IMR-90 (cell line): ENCODE results near the gene CST7. TPM values are rescaled to one million over a fixed set of nuclear protein-coding genes. Genes with fewer than 3 reads are reported as not detected.

Experiments
- ATAC-seq: fragments of 200-7000 bp; cut with Tn5 transposase; 2 replicates; pipeline ENCODE4 v1.9.1; 2020; ENCODE audit warnings: low read depth, mild to moderate bottlenecking, moderate library complexity
- BruUV-seq: library from RNA; stranded (reverse); fragments of 400-500 nt; replicated peaks from 2 replicates; lab custom pipeline; 2021; lab: Mats Ljungman, UMichigan
- CTCF ChIA-PET: fragments of 300-600 bp; formaldehyde crosslinking; extraction: SDS; loops from one replicate; lab custom pipeline; 2021; ENCODE audit warnings: antibody characterized with exemption; lab: Yijun Ruan, JAX
- POLR2A ChIA-PET: fragments of 300-600 bp; sonication (Branson Sonifier 250); formaldehyde crosslinking; loops from one replicate; lab custom pipeline; 2022; ENCODE audit warnings: antibody characterized with exemption; ENCODE audit not compliant: unreplicated experiment; lab: Charles Lee
- DNase-seq: peaks from one replicate; pipeline ENCODE4 v3.0.0; 2013
- H2AFZ ChIP-seq: replicated peaks from 2 replicates; pipeline ENCODE3; 2013; ENCODE audit warnings: low read length, mild to moderate bottlenecking; ENCODE audit not compliant: poor library complexity
- H2AK5ac ChIP-seq: 2 replicates; pipeline ENCODE4 v1.6.1; 2013; ENCODE audit warnings: low read depth, low read length, inconsistent platforms
- H2AK9ac ChIP-seq: replicated peaks from 2 replicates; pipeline ENCODE3; 2013; ENCODE audit warnings: mild to moderate bottlenecking, low read depth, low read length, moderate library complexity; ENCODE audit not compliant: poor library complexity
- H2BK120ac ChIP-seq: 2 replicates; pipeline ENCODE4 v1.6.1; 2013; ENCODE audit warnings: low read depth, low read length, inconsistent platforms
- H2BK15ac ChIP-seq: 3 replicates; pipeline ENCODE4 v1.6.1; 2013; ENCODE audit warnings: low read depth, low read length, inconsistent platforms
- H2BK20ac ChIP-seq: 2 replicates; pipeline ENCODE4 v1.6.1; 2013; ENCODE audit warnings: low read depth, mild to moderate bottlenecking, inconsistent platforms, low read length, moderate library complexity
- H2BK5ac ChIP-seq: 2 replicates; pipeline ENCODE4 v1.6.1; 2013; ENCODE audit warnings: mild to moderate bottlenecking, low read depth, low read length, inconsistent platforms; ENCODE audit not compliant: poor library complexity, severe bottlenecking
- H3K14ac ChIP-seq: replicated peaks from 2 replicates; pipeline ENCODE4 v1.6.1; 2013; ENCODE audit warnings: low read depth, low read length, inconsistent platforms
- H3K18ac ChIP-seq: 2 replicates; pipeline ENCODE4 v1.6.1; 2013; ENCODE audit warnings: low read depth, low read length, control low read depth
- H3K23ac ChIP-seq: 2 replicates; pipeline ENCODE4 v1.6.1; 2013; ENCODE audit warnings: low read depth, low read length, inconsistent platforms
- H3K27ac ChIP-seq: 2 replicates; pipeline ENCODE4 v1.5.1; 2013; ENCODE audit warnings: mild to moderate bottlenecking, control low read depth, low read length; ENCODE audit not compliant: insufficient read depth
- H3K27me3 ChIP-seq: 2 replicates; pipeline ENCODE4 v1.6.1; 2013; ENCODE audit warnings: low read length; ENCODE audit not compliant: control insufficient read depth, insufficient read depth
- H3K36me3 ChIP-seq: 2 replicates; pipeline ENCODE4 v1.6.1; 2013; ENCODE audit warnings: low read length, mixed read lengths; ENCODE audit not compliant: control insufficient read depth, insufficient read depth
- H3K4ac ChIP-seq: 2 replicates; pipeline ENCODE4 v1.6.1; 2013; ENCODE audit warnings: low read depth, low read length, inconsistent platforms
- H3K4me1 ChIP-seq: 2 replicates; pipeline ENCODE4 v1.6.1; 2013; ENCODE audit warnings: low read length, mixed read lengths; ENCODE audit not compliant: control insufficient read depth, insufficient read depth
- H3K4me2 ChIP-seq: 2 replicates; pipeline ENCODE4 v1.6.1; 2013; ENCODE audit warnings: low read depth, mild to moderate bottlenecking, control low read depth, low read length, moderate library complexity
- H3K4me3 ChIP-seq: 2 replicates; pipeline ENCODE4 v1.5.1; 2013; ENCODE audit warnings: low read depth, mild to moderate bottlenecking, control low read depth, low read length, moderate library complexity; ENCODE audit not compliant: insufficient read depth
- H3K56ac ChIP-seq: 2 replicates; pipeline ENCODE4 v1.6.1; 2013; ENCODE audit warnings: low read length, inconsistent platforms; ENCODE audit not compliant: insufficient read depth; ENCODE audit errors: extremely low read depth
- H3K79me1 ChIP-seq, 2 experiments: 2 replicates each; pipeline ENCODE4 v1.6.1; 2013; ENCODE audit warnings: low read length in 2 of 2, inconsistent platforms in 1 of 2, low read depth in 1 of 2
- H3K9ac ChIP-seq: 2 replicates; pipeline ENCODE4 v1.6.1; 2013; ENCODE audit warnings: low read depth, low read length, control low read depth
- H3K9me1 ChIP-seq: 2 replicates; pipeline ENCODE4 v1.6.1; 2013; ENCODE audit warnings: low read length, inconsistent platforms; ENCODE audit not compliant: insufficient read depth
- H3K9me3 ChIP-seq: 2 replicates; pipeline ENCODE4 v1.6.1; 2013; ENCODE audit warnings: low read length; ENCODE audit not compliant: control insufficient read depth, insufficient read depth
- H4K20me1 ChIP-seq: 2 replicates; pipeline ENCODE4 v1.6.1; 2013; ENCODE audit warnings: low read length, inconsistent platforms; ENCODE audit not compliant: insufficient read depth
- H4K5ac ChIP-seq: 2 replicates; pipeline ENCODE4 v1.6.1; 2013; ENCODE audit warnings: mild to moderate bottlenecking, low read depth, low read length, control low read depth
- H4K8ac ChIP-seq, 2 experiments: 2 replicates each; pipeline ENCODE4 v1.6.1; 2013; ENCODE audit warnings: low read depth in 2 of 2, low read length in 2 of 2, control low read depth in 1 of 2, inconsistent platforms in 1 of 2
- H4K91ac ChIP-seq: 2 replicates; pipeline ENCODE4 v1.6.1; 2013; ENCODE audit warnings: low read depth, low read length, inconsistent platforms; ENCODE audit not compliant: insufficient read depth
- BHLHE40 ChIP-seq: fragments of 150-350 bp; IDR thresholded peaks from 2 replicates; pipeline ENCODE4 v1.6.1; 2016; ENCODE audit warnings: mild to moderate bottlenecking, low read depth, low read length
- CEBPB ChIP-seq: IDR thresholded peaks from 2 replicates; pipeline ENCODE4 v1.6.1; 2012; ENCODE audit warnings: low read depth, low read length, improper control_type of control experiment
- CHD1 ChIP-seq: IDR thresholded peaks from 2 replicates; pipeline ENCODE4 v1.6.1; 2012; ENCODE audit warnings: low read depth, low read length, improper control_type of control experiment
- FOS ChIP-seq: fragments of 150-350 bp; IDR thresholded peaks from 2 replicates; pipeline ENCODE4 v1.6.1; 2016; ENCODE audit warnings: low read depth, low read length
- MXI1 ChIP-seq: IDR thresholded peaks from 2 replicates; pipeline ENCODE4 v1.6.1; 2012; ENCODE audit warnings: low read depth, mild to moderate bottlenecking, low read length, moderate library complexity, borderline replicate concordance
- NFE2L2 ChIP-seq: fragments of 150-350 bp; IDR thresholded peaks from 2 replicates; pipeline ENCODE4 v1.6.1; 2016; ENCODE audit warnings: low read depth, mild to moderate bottlenecking, low read length
- RCOR1 ChIP-seq: IDR thresholded peaks from 2 replicates; pipeline ENCODE4 v1.6.1; 2012; ENCODE audit warnings: mild to moderate bottlenecking, low read length, improper control_type of control experiment; ENCODE audit not compliant: insufficient replicate concordance
- SMC3 ChIP-seq: fragments of 150-350 bp; IDR thresholded peaks from 2 replicates; pipeline ENCODE4 v1.6.1; 2016; ENCODE audit warnings: low read depth, mild to moderate bottlenecking, antibody characterized with exemption, low read length, moderate library complexity
- WGBS, 2 experiments: methylation state at CpG; one replicate each; pipeline versions ENCODE4 v1.1.5 to v1.1.7; 2013; ENCODE audit warnings: missing lambda C conversion rate in 2 of 2; ENCODE audit not compliant: insufficient read length in 1 of 2; ENCODE audit errors: extremely low coverage in 2 of 2; 5-methylcytosine and 5-hydroxymethylcytosine counted together
- dilution Hi-C: fragments of 300-500 bp; cut with HindIII; formaldehyde crosslinking; loops from one replicate; pipeline ENCODE4 v1.14.3; 2018; ENCODE audit warnings: low sequenced_read_pairs; ENCODE audit not compliant: unreplicated experiment
- in situ Hi-C: fragments of 300-500 bp; cut with MboI; formaldehyde crosslinking; loops from 3 replicates; pipeline ENCODE4 v1.14.3; 2019; ENCODE audit warnings: low sequenced_read_pairs, inconsistent platforms, mixed read lengths
- intact Hi-C: fragments of 100-400 bp; cut with micrococcal nuclease; formaldehyde crosslinking; loops from 2 replicates; pipeline ENCODE4 v1.10.0; 2022
- polyA plus RNA-seq, 3 experiments: library from polyadenylated mRNA; depleted of rRNA; stranded (reverse); fragments of >200 nt; gene quantifications; 2 replicates each; pipeline ENCODE4 v1.2.3, GENCODE V29; 2012; ENCODE audit warnings: low replicate concordance in 1 of 3
- total RNA-seq: library from RNA; depleted of rRNA; stranded (reverse); fragments of >200 nt; gene quantifications from 2 replicates; pipeline ENCODE4 v1.2.3, GENCODE V29; 2012
- TF ChIP-seq, protein P1 (sequence below): conservative IDR thresholded peaks from 2 replicates; pipeline ENCODE4 v1.5.1; 2012; ENCODE audit warnings: mild to moderate bottlenecking, low read depth, low read length, improper control_type of control experiment

The CST7 gene
- total and polyA plus RNA-seq, 2 of the 4 experiments (the other 2 are of a cell fraction), result not detected

DNA sequence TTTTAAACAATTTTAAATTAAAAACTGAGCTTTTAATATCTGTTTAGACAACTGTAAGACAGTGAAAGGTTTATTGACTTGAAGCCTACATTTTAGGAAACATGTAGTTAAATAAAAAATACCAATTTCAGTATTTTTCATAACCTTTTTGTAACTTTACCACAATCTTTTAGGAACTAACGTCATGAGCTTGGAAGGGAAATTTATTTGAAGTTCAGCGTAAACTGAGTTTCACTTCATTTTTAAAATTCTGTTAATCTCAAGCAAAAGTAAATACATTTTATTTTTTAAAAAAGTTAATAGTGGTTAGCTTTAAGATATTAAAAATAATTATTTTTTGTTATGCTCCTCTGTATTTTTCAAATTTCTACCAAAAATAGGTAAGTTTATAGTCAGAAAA, 5.5 kb downstream of the CST7 start:
- no peak overlapping the region for H2AK9ac ChIP-seq
- no peak overlapping the region for H2BK120ac ChIP-seq
- H4K20me1 ChIP-seq, result no peaks in the 10 kb centered on the region; the same call in 1 of the 2 replicates
- TF ChIP-seq MXI1 (no peak), BHLHE40 (no peak), SMC3 (no peak), NFE2L2 (no peak), CHD1 (no peak), CEBPB (no peak), RCOR1 (no peak), FOS (no peak)
- TF ChIP-seq, protein P1, sequence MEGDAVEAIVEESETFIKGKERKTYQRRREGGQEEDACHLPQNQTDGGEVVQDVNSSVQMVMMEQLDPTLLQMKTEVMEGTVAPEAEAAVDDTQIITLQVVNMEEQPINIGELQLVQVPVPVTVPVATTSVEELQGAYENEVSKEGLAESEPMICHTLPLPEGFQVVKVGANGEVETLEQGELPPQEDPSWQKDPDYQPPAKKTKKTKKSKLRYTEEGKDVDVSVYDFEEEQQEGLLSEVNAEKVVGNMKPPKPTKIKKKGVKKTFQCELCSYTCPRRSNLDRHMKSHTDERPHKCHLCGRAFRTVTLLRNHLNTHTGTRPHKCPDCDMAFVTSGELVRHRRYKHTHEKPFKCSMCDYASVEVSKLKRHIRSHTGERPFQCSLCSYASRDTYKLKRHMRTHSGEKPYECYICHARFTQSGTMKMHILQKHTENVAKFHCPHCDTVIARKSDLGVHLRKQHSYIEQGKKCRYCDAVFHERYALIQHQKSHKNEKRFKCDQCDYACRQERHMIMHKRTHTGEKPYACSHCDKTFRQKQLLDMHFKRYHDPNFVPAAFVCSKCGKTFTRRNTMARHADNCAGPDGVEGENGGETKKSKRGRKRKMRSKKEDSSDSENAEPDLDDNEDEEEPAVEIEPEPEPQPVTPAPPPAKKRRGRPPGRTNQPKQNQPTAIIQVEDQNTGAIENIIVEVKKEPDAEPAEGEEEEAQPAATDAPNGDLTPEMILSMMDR, result no peak
- no peak for ATAC-seq
- peaks cover 7% of the 10 kb centered on the region; the same call in 1 of the 2 replicates for H3K36me3 ChIP-seq
- H4K8ac ChIP-seq, result no peak overlapping the region
- H3K27me3 ChIP-seq, result peaks cover 2% of the 10 kb centered on the region; the same call in 1 of the 2 replicates
- no peak overlapping the region for H3K56ac ChIP-seq
- no peaks in the 10 kb centered on the region for H3K79me1 ChIP-seq
- no peak overlapping the region for H3K9ac ChIP-seq
- H2AK5ac ChIP-seq, result no peak overlapping the region
- H2AFZ ChIP-seq, result no peak overlapping the region
- no peak overlapping the region for H3K4me3 ChIP-seq
- no peak overlapping the region for H2BK15ac ChIP-seq
- no TSS peak for BruUV-seq
- H3K9me1 ChIP-seq, result 0 out of 2 replicates have a peak, but pooled peaks cover 4% of the 10 kb centered on the region
- no peak overlapping the region for H3K27ac ChIP-seq
- H3K4me2 ChIP-seq, result no peak overlapping the region
- no peaks in the 10 kb centered on the region for H3K9me3 ChIP-seq
- no peak overlapping the region for H3K14ac ChIP-seq
- intact Hi-C loops, result no loop called here
- no peak overlapping the region for H2BK5ac ChIP-seq
- H3K23ac ChIP-seq, result no peak overlapping the region
- ChIA-PET CTCF (interaction anchor here (1.0 kb wide), 1 partner anchor 20 kb away, joined by 4 read pairs; no protein-coding TSS in a partner anchor), POLR2A (no interaction called here)
- H3K18ac ChIP-seq, result no peak overlapping the region
- in situ Hi-C loops, result no loop called here
- H4K5ac ChIP-seq, result no peak overlapping the region
- WGBS, 2 experiments, result no CpG with 5 or more reads among the region's 2 CpGs
- H3K4ac ChIP-seq, result no peak overlapping the region
- H4K91ac ChIP-seq, result no peak overlapping the region
- dilution Hi-C loops, result no loop called here
- no peak for DNase-seq
- H3K4me1 ChIP-seq, result no peaks in the 10 kb centered on the region
- H2BK20ac ChIP-seq, result no peak overlapping the region
